Neutrophil (primary cell): ENCODE results near the gene DACT1.

Experiments
- H3K27ac ChIP-seq: fragments of 200-600 bp; sonication (generic); 2 replicates; pipeline ENCODE4 v1.5.1; 2016; ENCODE audit warnings: mild to moderate bottlenecking, moderate library complexity
- H3K27me3 ChIP-seq: fragments of 200-600 bp; sonication (generic); 2 replicates; pipeline ENCODE4 v1.6.0; 2016; ENCODE audit warnings: mild to moderate bottlenecking
- H3K36me3 ChIP-seq: fragments of 200-600 bp; sonication (generic); 2 replicates; pipeline ENCODE4 v1.5.1; 2017
- H3K4me1 ChIP-seq, 2 experiments: fragments of 200-600 bp in 1 of 2; sonication (generic) in 1 of 2; 1 replicate in 1 of 2; 2 replicates in 1 of 2; pipeline versions ENCODE4 v1.5.1 to v1.6.1; 2013 to 2016; ENCODE audit warnings: low read depth in 1 of 2, low read length in 1 of 2, mild to moderate bottlenecking in 1 of 2, moderate library complexity in 1 of 2; ENCODE audit not compliant: control insufficient read depth in 1 of 2, insufficient read depth in 1 of 2
- H3K4me3 ChIP-seq, 2 experiments: fragments of 200-600 bp in 1 of 2; sonication (generic) in 1 of 2; 1 replicate in 1 of 2; 2 replicates in 1 of 2; pipeline ENCODE4 v1.5.1; 2013 to 2016; ENCODE audit warnings: low read depth in 1 of 2, low read length in 1 of 2, mild to moderate bottlenecking in 1 of 2, moderate library complexity in 1 of 2
- H3K9me3 ChIP-seq: fragments of 200-600 bp; sonication (generic); 2 replicates; pipeline ENCODE4 v1.5.1; 2016
- CTCF ChIP-seq: fragments of 200-600 bp; sonication (generic); IDR thresholded peaks from 2 replicates; pipeline ENCODE4 v1.5.1; 2016; ENCODE audit warnings: antibody characterized with exemption

The DACT1 gene

GRCh38 chr14:58637040-58637390, 747 bp upstream of the DACT1 start:
- Histone ChIP-seq H3K36me3 (no peaks in the 10 kb centered on the region), H3K27ac (no peak overlapping the region), H3K4me3 (peak overlapping the region; percentile 57 to 61), H3K9me3 (no peaks in the 10 kb centered on the region), H3K27me3 (peaks cover 67% of the 10 kb centered on the region), H3K4me1 (peaks cover 13 to 21% of the 10 kb centered on the region in 2 experiments)
- TF ChIP-seq CTCF = no peak

- Histone ChIP-seq H3K9me3 (no peaks in the 10 kb centered on the region), H3K36me3 (no peaks in the 10 kb centered on the region), H3K27me3 (peaks cover 64% of the 10 kb centered on the region), H3K4me1 (peaks cover 13 to 21% of the 10 kb centered on the region in 2 experiments), H3K27ac (no peak overlapping the region), H3K4me3 (peak overlapping the region; percentile 57 to 64)
- no peak for TF ChIP-seq CTCF
Measured at GRCh38 chr14:58638231-58639197, 752 bp downstream of the DACT1 start.

- Histone ChIP-seq H3K27me3 (peaks cover 59% of the 10 kb centered on the region), H3K9me3 (no peaks in the 10 kb centered on the region), H3K27ac (no peak overlapping the region), H3K4me3 (peak overlapping the region; percentile 57 to 64), H3K4me1 (peaks cover 13 to 21% of the 10 kb centered on the region in 2 experiments), H3K36me3 (no peaks in the 10 kb centered on the region)
- TF ChIP-seq CTCF = no peak
Measured at GRCh38 chr14:58639198-58639565, 1.4 kb downstream of the DACT1 start.

- Histone ChIP-seq H3K27ac (no peak overlapping the region), H3K9me3 (no peaks in the 10 kb centered on the region), H3K36me3 (peaks cover under 1% of the 10 kb centered on the region), H3K4me3 (no peak overlapping the region), H3K27me3 (peaks cover 51% of the 10 kb centered on the region), H3K4me1 (peaks cover 13 to 21% of the 10 kb centered on the region in 2 experiments)
- no peak for TF ChIP-seq CTCF
Measured at GRCh38 chr14:58639842-58640484, 2.2 kb downstream of the DACT1 start.

GRCh38 chr14:58640959-58641358, 3.2 kb downstream of the DACT1 start:
- H3K36me3 ChIP-seq = peaks cover 8% of the 10 kb centered on the region
- no peak for TF ChIP-seq CTCF
- no peak overlapping the region for H3K4me3 ChIP-seq
- H3K9me3 ChIP-seq = no peaks in the 10 kb centered on the region
- H3K4me1 ChIP-seq = peaks cover 13 to 21% of the 10 kb centered on the region in 2 experiments
- H3K27ac ChIP-seq = no peak overlapping the region
- H3K27me3 ChIP-seq = peaks cover 41% of the 10 kb centered on the region
